WTC11 (cell line): Measurements from ENCODE around the gene CCDC149. TPM values are rescaled to one million over a fixed set of nuclear protein-coding genes. Genes with fewer than 3 reads are reported as not detected.

Experiments
- ATAC-seq: fragments of 200-7000 bp; cut with Tn5 transposase; 2 replicates; pipeline ENCODE4 v1.10.0; 2021; ENCODE audit warnings: mild to moderate bottlenecking, moderate library complexity
- CTCF ChIA-PET: fragments of 300-600 bp; sonication (Branson Sonifier 250); formaldehyde crosslinking; loops from one replicate; lab custom pipeline; 2021; ENCODE audit warnings: antibody characterized with exemption; lab: Charles Lee
- POLR2A ChIA-PET: fragments of 350-600 bp; sonication (Branson Sonifier 250); formaldehyde crosslinking; loops from one replicate; lab custom pipeline; 2021; ENCODE audit warnings: antibody characterized with exemption; lab: Charles Lee
- DNase-seq: peaks from one replicate; pipeline ENCODE4 v3.0.0; 2021; ENCODE audit warnings: low spot score
- H3K27ac Mint-ChIP-seq: 2 replicates; pipeline ENCODE4 v1.8.0; 2021; ENCODE audit warnings: mixed read lengths
- H3K27me3 Mint-ChIP-seq: 2 replicates; pipeline ENCODE4 v1.8.0; 2021; ENCODE audit warnings: low read depth, mild to moderate bottlenecking, moderate library complexity, mixed read lengths
- H3K36me3 Mint-ChIP-seq: 2 replicates; pipeline ENCODE4 v1.8.0; 2021; ENCODE audit warnings: mixed read lengths
- H3K4me1 Mint-ChIP-seq: 2 replicates; pipeline ENCODE4 v1.8.0; 2022; ENCODE audit warnings: mixed read lengths
- H3K4me3 Mint-ChIP-seq: 2 replicates; pipeline ENCODE4 v1.8.0; 2021; ENCODE audit warnings: mild to moderate bottlenecking, moderate library complexity, mixed read lengths
- H3K9me3 Mint-ChIP-seq: 2 replicates; pipeline ENCODE4 v1.8.0; 2021; ENCODE audit warnings: mixed read lengths
- CBFB ChIP-seq: sonication (generic); formaldehyde crosslinking; IDR thresholded peaks from 2 replicates; pipeline ENCODE4 v1.8.1; 2022; ENCODE audit warnings: mild to moderate bottlenecking, low read depth, missing genetic modification reagents
- CREM ChIP-seq: sonication (generic); formaldehyde crosslinking; IDR thresholded peaks from 2 replicates; pipeline ENCODE4 v1.8.1; 2022; ENCODE audit warnings: mild to moderate bottlenecking, missing genetic modification reagents, moderate library complexity
- ERG ChIP-seq: fragments of 250-450 bp; sonication (Bioruptor Pico); IDR thresholded peaks from 2 replicates; pipeline ENCODE4 v1.8.0; 2021; ENCODE audit warnings: mild to moderate bottlenecking
- FOXK1 ChIP-seq: sonication (generic); formaldehyde crosslinking; IDR thresholded peaks from 2 replicates; pipeline ENCODE4 v1.8.0; 2022; ENCODE audit warnings: mild to moderate bottlenecking, moderate library complexity, missing genetic modification reagents
- GTF2I ChIP-seq: fragments of 250-450 bp; sonication (Bioruptor Pico); conservative IDR thresholded peaks from 2 replicates; pipeline ENCODE4 v1.4.0; 2021; ENCODE audit warnings: mild to moderate bottlenecking
- IRF2 ChIP-seq: sonication (generic); formaldehyde crosslinking; IDR thresholded peaks from 2 replicates; pipeline ENCODE4 v1.8.0; 2022; ENCODE audit warnings: low read depth, missing genetic modification reagents, borderline replicate concordance
- JAZF1 ChIP-seq: fragments of 250-450 bp; sonication (Bioruptor Pico); IDR thresholded peaks from 2 replicates; pipeline ENCODE4 v1.9.0; 2021; ENCODE audit warnings: moderate library complexity, mild to moderate bottlenecking, inconsistent platforms
- MXD4 ChIP-seq: fragments of 250-450 bp; sonication (Bioruptor Pico); IDR thresholded peaks from 2 replicates; pipeline ENCODE4 v1.8.0; 2021; ENCODE audit warnings: mild to moderate bottlenecking, moderate library complexity, borderline replicate concordance
- NR3C1 ChIP-seq: sonication (generic); formaldehyde crosslinking; conservative IDR thresholded peaks from 2 replicates; pipeline ENCODE4 v1.8.1; 2023; ENCODE audit warnings: low read depth, mild to moderate bottlenecking, missing genetic modification reagents
- RELA ChIP-seq: sonication (generic); formaldehyde crosslinking; IDR thresholded peaks from 2 replicates; pipeline ENCODE4 v1.8.1; 2022; ENCODE audit warnings: missing genetic modification reagents, mild to moderate bottlenecking, borderline replicate concordance
- SMAD4 ChIP-seq: sonication (generic); formaldehyde crosslinking; IDR thresholded peaks from 2 replicates; pipeline ENCODE4 v1.8.0; 2022; ENCODE audit warnings: mild to moderate bottlenecking, missing genetic modification reagents
- TCF7 ChIP-seq: sonication (generic); formaldehyde crosslinking; IDR thresholded peaks from 2 replicates; pipeline ENCODE4 v1.8.0; 2022; ENCODE audit warnings: mild to moderate bottlenecking, low read depth, missing genetic modification reagents, moderate library complexity
- TP53 ChIP-seq: sonication (generic); formaldehyde crosslinking; IDR thresholded peaks from 2 replicates; pipeline ENCODE4 v1.8.1; 2023; ENCODE audit warnings: mild to moderate bottlenecking, missing genetic modification reagents
- USF1 ChIP-seq: sonication (generic); formaldehyde crosslinking; IDR thresholded peaks from 2 replicates; pipeline ENCODE4 v1.8.0; 2022; ENCODE audit warnings: mild to moderate bottlenecking, missing genetic modification reagents
- ZNF263 ChIP-seq: sonication (generic); formaldehyde crosslinking; IDR thresholded peaks from 2 replicates; pipeline ENCODE4 v1.8.1; 2022; ENCODE audit warnings: low read depth, mild to moderate bottlenecking, moderate library complexity, missing genetic modification reagents
- ZNF317 ChIP-seq: sonication (generic); formaldehyde crosslinking; IDR thresholded peaks from 2 replicates; pipeline ENCODE4 v1.8.1; 2023; ENCODE audit warnings: low read depth, mild to moderate bottlenecking, moderate library complexity, missing genetic modification reagents, borderline replicate concordance
- ZNF423 ChIP-seq: fragments of 250-450 bp; sonication (Bioruptor Pico); IDR thresholded peaks from 2 replicates; pipeline ENCODE4 v2.1.2; 2022; ENCODE audit warnings: mild to moderate bottlenecking, moderate library complexity
- total RNA-seq: library from RNA; stranded (reverse); gene quantifications from 3 replicates; pipeline ENCODE4 v1.2.3, GENCODE V29; 2021
- TF ChIP-seq, protein P1 (sequence below): fragments of 250-450 bp; sonication (Bioruptor Pico); conservative IDR thresholded peaks from 2 replicates; pipeline ENCODE4 v1.9.0; 2021; ENCODE audit warnings: mild to moderate bottlenecking

CCDC149 gene
- total RNA-seq, 1 experiment from 2014 or later: 3.9 TPM

GRCh38 chr4:24831637-24832036 lies 81.2 kb downstream of the CCDC149 start:
- TF ChIP-seq ZNF317 (CRISPR knock-in tag) (no peak), SMAD4 (CRISPR knock-in tag) (no peak), GTF2I (CRISPR knock-in tag) (no peak), JAZF1 (no peak), NR3C1 (CRISPR knock-in tag) (no peak), TCF7 (CRISPR knock-in tag) (no peak), CREM (no peak)
- TF ChIP-seq, protein P1, sequence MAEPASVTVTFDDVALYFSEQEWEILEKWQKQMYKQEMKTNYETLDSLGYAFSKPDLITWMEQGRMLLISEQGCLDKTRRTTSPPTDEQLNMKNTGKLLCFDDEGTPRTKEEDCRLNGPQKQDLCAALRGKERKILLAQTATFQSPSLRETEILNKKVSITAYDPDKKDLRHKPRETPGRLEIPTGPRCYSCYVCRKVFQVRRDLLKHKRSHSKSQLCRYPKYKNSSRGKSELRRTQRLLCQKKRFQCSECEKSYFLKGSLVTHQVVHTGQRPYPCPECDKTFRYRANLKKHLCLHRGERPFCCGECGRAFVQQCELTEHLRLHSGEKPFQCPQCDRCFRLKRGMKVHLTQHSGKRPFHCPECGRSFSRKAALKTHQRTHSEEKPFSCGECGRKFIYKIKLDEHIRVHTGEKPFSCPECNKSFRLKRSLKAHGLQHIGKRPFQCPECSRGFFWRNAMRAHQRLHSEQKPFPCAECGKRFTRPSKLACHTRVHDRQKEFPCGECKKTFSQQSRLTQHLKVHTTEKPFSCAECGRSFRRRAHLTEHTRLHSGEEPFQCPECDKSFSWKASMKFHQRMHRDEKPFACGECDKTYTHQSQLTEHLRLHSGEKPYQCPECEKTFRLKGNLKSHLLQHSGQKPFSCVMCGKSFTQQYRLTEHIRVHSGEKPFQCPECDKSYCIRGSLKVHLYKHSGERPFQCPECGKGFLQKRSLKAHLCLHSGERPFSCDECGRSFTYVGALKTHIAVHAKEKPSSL (CRISPR knock-in tag): no peak
- no peaks in the 10 kb centered on the region; the same call in 1 of the 2 replicates for H3K36me3 Mint-ChIP-seq
- H3K27ac Mint-ChIP-seq: no peak overlapping the region
- H3K27me3 Mint-ChIP-seq: no peaks in the 10 kb centered on the region
- H3K9me3 Mint-ChIP-seq: no peaks in the 10 kb centered on the region
- H3K4me3 Mint-ChIP-seq: no peak overlapping the region
- ChIA-PET POLR2A (no interaction called here), CTCF (interaction anchor here (0.5 kb wide), 1 partner anchor 537 kb away, joined by 3 read pairs; no protein-coding TSS in a partner anchor)
- ATAC-seq (no peak), DNase-seq (no peak)
- no peaks in the 10 kb centered on the region for H3K4me1 Mint-ChIP-seq

GRCh38 chr4:24824720-24825119 lies 88.1 kb downstream of the CCDC149 start:
- no peaks in the 10 kb centered on the region for H3K27me3 Mint-ChIP-seq
- ATAC-seq (no peak), DNase-seq (no peak)
- H3K4me3 Mint-ChIP-seq: no peak overlapping the region
- ChIA-PET POLR2A (no interaction called here), CTCF (interaction anchor here (1.6 to 1.9 kb wide), 2 partner anchors 164 to 354 kb away, joined by 4 to 7 read pairs; no protein-coding TSS in a partner anchor)
- H3K4me1 Mint-ChIP-seq: peaks cover 4% of the 10 kb centered on the region; the same call in 1 of the 2 replicates
- H3K36me3 Mint-ChIP-seq: no peaks in the 10 kb centered on the region; the same call in 1 of the 2 replicates
- TF ChIP-seq MXD4 (CRISPR knock-in tag) (no peak), ZNF423 (CRISPR knock-in tag) (no peak), ERG (CRISPR knock-in tag) (no peak), USF1 (CRISPR knock-in tag) (no peak), IRF2 (no peak), CBFB (no peak), TP53 (CRISPR knock-in tag) (no peak), RELA (no peak)
- no peak overlapping the region for H3K27ac Mint-ChIP-seq
- no peaks in the 10 kb centered on the region for H3K9me3 Mint-ChIP-seq

- DNase-seq (no peak), ATAC-seq (no peak)
- H3K9me3 Mint-ChIP-seq: no peaks in the 10 kb centered on the region
- H3K27me3 Mint-ChIP-seq: no peaks in the 10 kb centered on the region
- H3K36me3 Mint-ChIP-seq: no peaks in the 10 kb centered on the region; the same call in 1 of the 2 replicates
- ChIA-PET POLR2A (no interaction called here), CTCF (no interaction called here)
- TF ChIP-seq RELA (no peak), FOXK1 (CRISPR knock-in tag) (no peak), ZNF263 (no peak), NR3C1 (CRISPR knock-in tag) (no peak), ZNF317 (CRISPR knock-in tag) (no peak), TCF7 (CRISPR knock-in tag) (no peak)
- peaks cover 4% of the 10 kb centered on the region; the same call in 1 of the 2 replicates for H3K4me1 Mint-ChIP-seq
- H3K4me3 Mint-ChIP-seq: no peak overlapping the region
- H3K27ac Mint-ChIP-seq: no peak overlapping the region
Observed at GRCh38 chr4:24820541-24820940, 92.3 kb downstream of the CCDC149 start.
